Jurkat, Clone E6-1 (cell line): ENCODE data around the gene MARK3.

ENCODE experiments used
- DNase-seq: peaks from one replicate; pipeline ENCODE4 v3.0.0-alpha.2; 2011; ENCODE audit warnings: low read depth, low spot score
- H3K4me3 ChIP-seq: 2 replicates; pipeline ENCODE4 v1.5.1; 2011; ENCODE audit warnings: mild to moderate bottlenecking, low read length, control low read depth, moderate library complexity

MARK3 gene

DNA sequence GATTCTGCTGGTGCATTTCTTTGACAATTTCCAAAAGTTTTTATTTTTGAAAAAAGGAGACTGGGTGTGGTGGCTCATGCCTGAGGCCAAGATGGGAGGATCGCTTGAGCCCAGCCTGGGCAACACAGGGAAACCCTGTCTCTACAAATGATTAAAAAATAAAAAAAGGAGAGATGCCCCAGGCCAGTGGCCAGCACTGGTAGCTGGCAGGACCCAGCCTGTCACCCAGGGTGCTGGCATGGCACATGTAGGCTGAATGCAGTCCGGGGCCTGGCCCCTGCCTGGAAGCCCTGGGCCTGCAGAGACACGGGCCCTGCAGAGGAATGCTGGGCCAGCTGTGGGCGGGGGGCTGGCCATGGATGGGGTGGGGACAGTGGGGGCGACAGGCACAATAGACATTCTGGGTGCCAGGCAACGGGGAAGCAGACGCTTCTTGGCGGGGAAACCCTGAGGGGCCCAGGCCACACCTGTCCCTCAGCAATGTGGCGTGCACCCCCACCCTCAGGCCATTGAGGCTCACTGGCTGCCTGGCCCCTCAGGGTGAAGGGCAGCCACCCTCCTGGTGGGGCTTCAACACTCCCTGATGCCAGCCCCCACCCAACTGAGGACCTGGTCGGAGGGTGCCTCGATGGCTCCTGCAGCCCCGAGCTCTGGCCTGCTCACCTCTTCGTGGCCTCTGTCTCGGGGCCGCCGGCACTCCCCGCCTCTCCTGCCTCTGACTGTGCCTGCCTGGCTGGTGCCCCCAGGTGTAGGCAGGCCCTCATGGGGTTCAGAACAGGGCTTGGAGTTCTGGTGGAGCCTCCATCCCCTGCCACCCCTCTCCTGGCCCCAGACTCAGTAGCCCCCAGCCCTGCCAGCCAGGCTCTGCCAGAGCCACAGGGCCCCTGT, 155.8 kb downstream of the MARK3 start:
- DNase-seq = no peak
- H3K4me3 ChIP-seq = no peak overlapping the region

DNA sequence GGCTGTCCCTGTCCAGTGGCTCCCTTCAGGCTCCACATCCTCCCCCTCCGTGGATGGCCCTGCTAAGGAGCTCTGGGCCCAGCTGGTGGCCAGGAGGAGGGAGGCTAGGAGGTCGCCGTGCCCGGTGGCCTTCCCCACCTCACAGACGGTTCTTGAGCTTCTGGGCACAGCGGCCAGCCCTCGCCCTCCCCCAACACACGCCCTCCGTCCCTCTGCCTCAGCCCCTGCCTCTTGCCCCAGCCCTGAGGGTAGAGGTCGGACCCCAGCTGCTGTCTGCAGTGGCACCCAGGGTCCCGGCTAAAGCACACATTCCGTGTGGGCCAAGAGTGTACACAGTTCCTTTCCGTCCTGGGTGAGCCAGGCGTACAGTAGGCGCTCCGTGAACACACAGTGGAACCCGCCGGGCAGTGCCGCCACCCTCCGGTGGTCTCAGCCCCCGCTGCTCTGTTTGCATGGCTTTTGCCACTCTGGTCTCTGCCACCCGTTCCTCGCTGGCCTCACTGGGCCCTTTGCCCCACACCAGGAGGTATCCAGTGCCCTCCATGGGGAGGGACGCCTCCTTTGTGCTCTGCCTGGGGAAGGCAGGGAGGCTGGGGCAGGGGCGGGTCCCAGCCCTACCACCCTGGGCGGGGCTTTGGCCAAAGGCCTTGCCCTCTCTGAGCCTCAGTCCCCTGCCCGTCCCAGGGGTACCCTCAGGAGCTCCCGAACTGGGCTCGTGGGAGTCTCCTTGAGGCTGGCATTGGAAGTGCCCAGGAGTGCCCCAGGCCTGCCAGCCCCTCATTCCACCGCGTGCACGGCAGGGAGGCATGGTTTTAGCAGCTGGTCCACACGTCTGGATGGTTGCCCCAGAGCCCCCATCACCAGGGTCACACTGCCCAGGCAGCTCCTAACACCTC, 156.7 kb downstream of the MARK3 start:
- H3K4me3 ChIP-seq = no peak overlapping the region

DNA sequence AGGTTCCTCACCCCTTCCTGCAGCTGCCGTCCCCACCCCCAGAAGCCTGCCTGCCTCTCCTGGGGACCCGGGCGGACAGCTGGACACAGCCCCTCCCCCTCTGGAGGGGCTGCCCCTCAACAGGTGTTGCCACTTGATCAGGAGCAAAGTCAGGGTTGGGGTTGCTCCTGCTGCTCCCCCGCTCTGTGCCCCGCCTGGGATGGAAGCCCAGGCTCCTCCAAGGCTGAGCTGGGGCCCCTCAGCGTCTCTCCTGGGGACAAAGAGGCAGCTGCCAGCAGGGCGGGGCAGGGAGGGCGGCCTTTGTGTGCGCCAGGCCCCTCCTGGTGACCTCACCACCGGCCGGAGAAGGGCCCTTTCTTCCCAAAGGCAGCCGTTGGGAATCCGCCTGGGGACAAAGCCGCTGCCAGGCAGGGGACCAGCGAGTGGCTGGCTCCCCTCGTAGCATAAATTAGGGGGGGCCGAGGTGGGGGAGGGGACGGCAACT, 157.4 kb downstream of the MARK3 start:
- H3K4me3 ChIP-seq = no peak overlapping the region
- DNase-seq = no peak

More for the DNA sequence above, 156.7 kb downstream of the MARK3 start:
- DNase-seq = no peak

DNA sequence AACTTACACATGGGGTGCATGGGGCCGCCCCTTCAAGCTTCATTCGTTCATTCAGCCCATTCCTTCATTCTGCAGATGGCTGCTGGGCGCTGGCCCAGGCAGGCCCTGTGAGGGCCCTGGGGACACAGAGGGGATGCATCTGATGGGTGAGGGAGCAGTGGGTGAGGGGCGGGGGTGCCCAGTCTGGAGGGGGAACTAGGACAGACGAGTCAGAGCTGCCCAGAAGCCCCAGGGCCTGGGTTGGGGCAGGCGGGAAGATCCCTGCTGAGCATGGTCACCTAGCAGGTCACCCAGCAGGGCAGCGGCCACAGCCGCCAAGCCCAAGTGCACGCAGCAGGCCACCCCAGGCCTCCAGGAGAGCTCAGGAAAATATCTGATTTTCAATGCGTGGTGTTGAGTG, 157.9 kb downstream of the MARK3 start:
- no peak for DNase-seq
- no peak overlapping the region for H3K4me3 ChIP-seq

DNA sequence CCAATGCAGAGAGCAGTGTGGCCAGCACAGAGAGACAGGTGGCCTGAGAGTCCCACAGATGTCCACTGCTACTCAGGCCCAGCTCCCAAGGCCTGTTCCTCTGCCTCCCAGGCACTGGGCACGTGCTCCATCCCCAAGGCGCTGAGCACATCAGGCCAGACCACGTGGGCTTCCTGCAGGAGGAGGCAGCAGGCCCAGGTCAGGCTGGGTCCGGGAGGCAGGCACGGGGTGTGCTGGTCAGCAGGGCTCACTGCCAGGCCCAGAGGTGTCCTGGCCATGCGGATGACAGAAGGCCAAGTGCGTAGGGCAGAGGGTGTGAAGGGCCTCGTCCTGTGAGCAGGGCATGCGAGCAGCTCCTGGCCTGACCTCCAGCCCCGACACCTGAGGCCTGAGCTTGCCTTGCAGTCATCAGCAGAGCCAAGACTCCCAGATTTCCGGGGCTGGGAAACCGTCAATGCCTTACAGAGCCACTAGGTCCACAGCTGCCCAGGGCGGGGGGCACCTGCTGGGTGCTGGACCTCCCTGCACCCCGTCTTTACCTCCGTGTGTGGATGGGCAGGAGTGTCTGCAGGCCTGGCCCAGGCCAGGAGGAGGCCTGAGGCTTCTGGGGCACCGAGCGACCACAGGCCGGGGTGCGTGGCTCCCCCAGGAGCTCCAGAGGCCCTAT, 158.6 kb downstream of the MARK3 start:
- H3K4me3 ChIP-seq = no peak overlapping the region
- DNase-seq = no peak

DNA sequence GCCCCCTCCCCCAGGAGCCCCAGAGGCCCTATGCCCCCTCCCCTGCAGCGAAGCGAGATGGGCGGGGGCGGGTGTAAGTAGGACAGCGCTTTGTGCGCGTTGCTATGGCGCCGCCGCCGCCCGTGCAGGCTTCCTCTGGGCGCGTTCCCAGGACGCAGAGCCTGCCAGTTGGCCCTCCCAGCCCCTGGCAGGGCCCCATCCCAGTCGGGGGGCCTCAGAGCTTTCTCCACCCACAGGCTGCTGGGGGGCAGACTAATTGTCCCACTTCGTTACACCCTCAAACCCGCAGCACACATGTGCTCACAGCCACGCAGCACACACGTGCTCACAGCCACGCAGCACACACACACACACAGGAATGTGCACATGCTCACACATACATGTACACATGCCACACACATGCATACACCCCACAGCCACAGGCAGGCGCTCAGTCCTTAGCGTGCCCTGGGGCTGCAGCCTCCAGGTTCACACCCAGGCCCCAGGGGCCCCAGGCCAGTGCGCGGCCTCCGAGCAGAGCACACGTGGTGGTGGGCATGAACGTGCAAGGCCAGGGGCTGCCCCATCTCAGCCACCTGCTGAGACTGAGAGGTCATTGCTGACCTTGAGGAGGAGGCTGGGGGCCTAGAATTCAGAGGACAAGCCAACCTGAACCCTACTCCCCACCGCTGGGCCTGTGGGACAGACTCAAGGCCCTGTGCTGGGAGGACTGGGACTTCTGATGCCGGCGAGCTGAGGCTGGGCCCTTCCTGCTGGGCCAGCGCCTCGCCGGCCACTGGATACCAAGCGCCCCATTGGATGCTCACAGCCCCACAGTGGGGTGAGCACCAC, 159.4 kb downstream of the MARK3 start:
- H3K4me3 ChIP-seq = no peak overlapping the region
- DNase-seq = no peak

DNA sequence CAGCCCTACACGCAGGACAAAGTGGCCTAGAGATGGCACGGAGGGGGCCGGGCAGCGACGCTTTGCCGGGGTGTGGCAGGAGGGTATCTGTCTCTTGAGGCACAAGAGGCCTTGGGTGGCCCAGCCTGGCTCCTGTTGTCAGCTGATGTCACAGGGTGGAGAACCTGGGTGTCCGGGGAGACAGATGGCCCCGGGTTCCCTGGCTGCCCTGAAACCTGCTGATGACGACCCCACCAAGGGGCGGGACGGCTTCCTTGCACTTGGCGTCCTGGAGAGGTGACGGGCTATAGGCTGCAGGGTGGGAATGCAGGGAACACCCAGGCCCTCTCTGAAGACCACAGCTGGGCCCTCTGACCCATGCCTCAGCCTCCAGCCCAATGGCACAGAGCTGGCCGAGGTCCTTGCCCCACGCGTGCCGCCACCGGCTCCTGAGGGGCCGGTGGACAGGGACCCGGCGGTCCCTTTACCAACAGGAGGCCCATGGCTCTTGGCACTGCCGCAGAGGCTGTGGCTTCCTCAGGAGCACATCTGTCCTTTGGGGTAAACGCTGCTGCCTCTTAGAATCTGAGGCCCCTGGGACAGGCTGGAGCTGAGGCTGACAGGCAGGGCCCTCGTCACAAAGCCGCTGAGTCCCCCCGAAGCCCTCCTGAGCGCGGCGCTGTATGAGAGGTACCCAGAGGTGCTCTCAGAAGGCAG, 160.2 kb downstream of the MARK3 start:
- DNase-seq = no peak
- H3K4me3 ChIP-seq = no peak overlapping the region

DNA sequence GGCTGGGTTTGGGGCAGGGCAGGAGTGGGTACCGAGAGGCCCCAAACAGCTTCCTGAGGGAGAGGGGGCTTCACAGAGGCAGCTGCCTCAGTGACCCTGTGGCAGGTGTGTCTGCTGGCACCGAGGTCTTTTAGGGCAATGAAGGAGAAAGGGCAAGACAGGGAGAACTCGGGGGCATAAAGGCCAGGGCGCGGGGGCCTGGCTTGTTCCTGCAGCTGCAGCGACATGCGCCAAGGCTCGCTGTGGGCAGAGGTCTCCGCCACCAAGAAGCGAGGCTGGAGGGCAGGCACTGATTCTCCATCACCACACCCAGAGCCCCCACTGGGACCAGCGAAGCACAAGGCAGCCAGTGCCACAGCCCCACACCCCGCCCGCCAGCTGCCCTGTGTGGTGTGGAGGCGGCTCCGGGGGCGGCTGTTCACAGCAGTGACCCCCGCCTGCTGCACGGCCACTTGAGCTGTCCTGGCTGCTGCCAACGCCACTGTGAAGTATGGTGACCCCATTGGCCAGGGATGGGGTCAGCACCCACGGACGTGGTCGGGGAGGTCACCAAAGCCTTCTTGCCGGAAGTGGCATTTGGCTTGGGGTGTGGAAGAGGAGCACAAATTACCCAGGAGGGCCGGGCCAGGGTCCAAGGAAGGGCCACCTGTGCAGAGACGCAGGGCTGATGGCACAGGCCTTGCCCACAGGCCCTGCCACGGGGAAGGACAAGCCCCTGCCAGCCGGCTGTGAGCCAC, 160.9 kb downstream of the MARK3 start:
- DNase-seq = no peak
- H3K4me3 ChIP-seq = no peak overlapping the region

DNA sequence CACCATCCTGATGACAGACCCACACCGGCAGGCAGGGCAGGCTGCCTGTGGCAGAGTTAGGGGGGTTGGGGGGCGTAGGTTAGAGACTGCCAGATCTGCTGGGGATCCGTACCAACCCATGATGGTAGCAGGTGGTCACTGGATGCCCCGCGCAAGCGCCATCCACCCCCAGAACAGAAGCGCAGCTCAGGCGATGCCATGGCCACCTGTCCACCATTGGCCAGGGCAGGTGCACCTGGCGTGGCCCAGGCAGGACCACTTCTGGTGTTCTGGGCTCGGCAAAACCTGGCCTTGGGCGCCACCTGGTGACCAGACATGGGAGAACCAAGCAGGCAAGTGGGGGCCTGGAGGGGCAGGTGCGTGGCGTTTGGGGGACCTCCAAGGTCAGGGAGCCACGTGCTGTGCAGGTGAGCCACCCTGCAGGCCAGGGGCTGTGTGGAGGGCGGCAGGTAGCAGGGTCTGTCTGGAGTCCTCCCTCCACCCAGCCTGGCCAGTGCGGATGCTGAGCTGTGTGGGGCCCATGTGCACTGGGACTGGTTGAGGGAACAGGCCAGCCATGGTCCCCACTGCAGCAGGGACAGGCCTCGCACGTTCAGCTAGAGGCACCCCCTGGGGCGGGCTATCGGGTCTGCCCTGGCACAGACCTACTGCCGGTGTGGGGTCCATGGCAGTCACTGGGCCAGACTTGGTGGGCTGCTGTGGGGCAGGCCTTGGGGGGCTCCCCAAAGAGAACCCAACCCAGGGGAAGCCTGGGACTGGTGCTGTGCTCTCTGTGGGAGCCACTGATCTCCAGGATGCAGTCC, 161.6 kb downstream of the MARK3 start:
- peak; percentile 22 for DNase-seq
- no peak overlapping the region for H3K4me3 ChIP-seq

DNA sequence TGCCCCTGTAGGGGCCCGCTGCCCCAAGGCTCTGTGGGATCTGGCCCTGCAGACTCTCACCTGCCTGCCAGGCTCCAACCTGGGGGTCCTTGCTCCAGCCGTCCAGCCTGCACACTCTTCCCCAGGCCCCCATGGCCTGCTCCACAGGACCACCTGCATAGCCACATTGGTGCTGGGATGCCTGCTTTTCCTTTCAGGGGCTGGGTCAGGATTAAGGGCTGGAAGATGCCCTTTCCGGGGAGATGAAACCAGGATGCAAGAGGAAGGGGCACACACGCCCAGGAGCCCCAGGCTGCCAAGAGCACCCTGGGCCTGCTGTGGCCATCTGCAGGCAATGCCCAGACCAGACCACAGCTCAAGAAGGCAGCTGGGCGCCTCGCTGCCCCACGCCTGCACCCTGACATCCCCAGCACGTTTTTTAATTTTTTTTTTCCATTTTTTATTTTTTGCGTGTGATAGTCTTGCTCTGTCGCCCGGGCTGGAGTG, 162.3 kb downstream of the MARK3 start:
- DNase-seq = no peak
- no peak overlapping the region for H3K4me3 ChIP-seq

DNA sequence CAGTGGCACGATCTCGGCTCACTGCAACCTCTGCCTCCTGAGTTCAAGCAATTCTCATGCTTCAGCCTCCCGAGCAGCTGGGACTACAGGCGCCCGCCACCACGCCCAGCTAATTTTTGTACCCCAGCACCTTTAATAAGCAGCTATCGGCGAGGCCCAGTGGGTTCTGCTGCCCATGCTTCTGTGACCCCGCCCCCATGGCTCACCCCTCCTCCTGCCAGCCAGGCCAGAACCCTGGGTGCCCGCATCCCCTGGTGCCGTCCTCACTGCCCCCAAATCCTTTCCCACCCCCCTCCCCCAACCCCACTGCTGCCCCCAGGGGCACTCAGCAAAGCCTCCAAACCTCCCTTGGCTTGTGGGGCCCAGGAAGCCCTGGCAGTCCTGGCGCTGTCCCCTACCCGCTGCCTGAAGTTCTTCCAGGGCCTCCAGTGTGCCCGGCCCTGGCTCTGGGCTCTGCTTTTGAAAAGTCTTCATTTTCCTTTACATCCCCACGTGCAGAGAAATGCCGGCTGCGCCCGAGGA, 162.8 kb downstream of the MARK3 start:
- no peak for DNase-seq
- H3K4me3 ChIP-seq = no peak overlapping the region

DNA sequence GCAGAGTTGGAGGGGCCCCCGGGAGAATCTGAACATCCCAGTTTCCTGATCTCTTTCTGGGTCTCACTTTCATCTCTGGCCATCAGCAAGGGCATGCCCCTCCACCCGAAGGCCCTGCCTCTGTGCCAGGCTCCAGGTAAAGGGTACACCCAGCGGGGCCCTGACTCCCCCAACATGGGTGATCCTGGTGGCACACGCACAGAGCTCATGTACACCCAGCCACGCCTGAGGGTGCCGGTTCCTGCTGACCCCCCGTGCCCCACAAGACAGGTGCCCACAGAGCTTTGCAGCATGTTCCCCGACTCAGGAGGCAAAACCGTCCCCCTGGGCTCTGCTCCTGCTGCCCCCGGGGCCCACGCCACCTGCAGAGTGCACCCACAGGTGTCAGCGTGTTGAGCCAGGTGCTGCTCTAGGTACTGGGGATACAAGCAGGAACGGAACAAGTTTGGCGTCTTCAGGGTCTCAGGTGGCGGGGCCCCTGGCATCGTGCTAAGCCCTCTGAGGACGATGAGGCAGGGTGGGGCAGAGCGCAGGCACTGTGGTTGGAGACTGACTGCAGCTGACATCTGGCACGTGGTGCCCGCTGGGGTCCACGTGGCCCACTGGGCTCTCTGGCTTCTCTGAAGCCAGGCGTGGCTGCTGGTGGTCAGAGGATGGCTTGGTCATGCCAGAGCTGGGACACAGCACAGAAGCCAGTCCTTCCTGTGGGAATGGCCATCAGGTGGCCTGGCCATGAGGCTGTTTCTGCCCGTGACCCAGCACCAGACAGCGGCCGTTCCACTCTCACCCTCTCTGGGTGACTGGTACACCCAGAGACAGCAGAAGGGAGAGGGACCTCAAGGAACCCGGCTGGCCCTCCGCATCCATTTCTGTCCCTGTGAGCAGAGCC, 163.5 kb downstream of the MARK3 start:
- DNase-seq = no peak
- H3K4me3 ChIP-seq = no peak overlapping the region

DNA sequence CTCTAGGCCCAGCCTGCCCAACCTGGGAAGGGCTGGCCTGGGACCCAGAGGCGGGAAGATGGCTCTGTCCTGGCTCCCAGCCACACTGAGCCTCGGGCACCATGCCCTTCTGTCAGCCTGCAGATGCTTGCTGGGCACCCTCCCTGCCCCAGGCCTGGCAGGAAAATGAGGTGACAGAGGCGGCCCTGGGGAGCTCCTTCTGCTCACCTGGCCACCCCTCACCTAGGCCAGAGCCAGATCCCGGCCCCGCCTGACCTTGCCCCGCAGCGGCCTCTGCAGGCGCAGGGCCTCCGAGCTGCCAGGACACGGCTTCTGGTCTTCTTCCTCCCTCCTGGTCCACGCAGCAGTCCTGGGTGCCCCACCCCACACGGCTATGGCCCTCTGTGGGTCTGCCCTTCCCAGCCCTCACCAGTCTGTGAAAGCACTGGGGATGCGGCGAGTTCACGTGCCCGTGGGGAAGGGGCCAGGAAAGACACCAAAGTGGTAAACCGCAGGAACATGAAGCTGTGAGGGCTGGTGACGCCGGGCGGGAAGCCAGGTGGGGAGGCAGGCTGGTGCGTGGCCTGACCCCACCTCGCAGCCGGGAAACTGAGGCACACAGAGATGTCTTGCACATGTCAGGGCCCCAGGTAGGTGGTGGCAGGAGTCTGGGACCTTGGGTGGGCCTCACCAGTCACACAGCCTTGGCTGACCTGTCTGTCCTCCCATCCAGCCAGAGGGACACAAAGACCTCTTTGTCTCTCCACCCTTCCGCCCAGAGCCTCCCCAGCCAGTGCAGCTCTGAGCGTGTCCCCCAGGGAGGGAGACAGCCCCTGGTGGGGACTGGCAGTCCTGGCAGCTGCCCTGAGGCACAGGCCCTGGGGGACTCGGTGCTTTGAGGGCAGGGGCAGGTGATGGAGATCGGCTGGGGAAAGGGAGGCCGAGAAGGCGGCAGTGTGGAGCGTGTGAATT, 164.4 kb downstream of the MARK3 start:
- DNase-seq = no peak
- no peak overlapping the region for H3K4me3 ChIP-seq
